GM19023 (cell line): ENCODE data around the gene KLHL28.
A peak's percentile ranks its signal among the peaks of the same experiment; 100 is the strongest.

Experiments used
- ATAC-seq: cut with Tn5 transposase; IDR thresholded peaks from one replicate; pipeline ENCODE4 v1.9.1; 2021; ENCODE audit warnings: mild to moderate bottlenecking, moderate library complexity; ENCODE audit not compliant: unreplicated experiment

KLHL28 gene

GRCh38 chr14:44961151-44961553 is 595 bp downstream of the KLHL28 start:
- peak; percentile 15 for ATAC-seq

- no peak for ATAC-seq
Measured at GRCh38 chr14:44960646-44961045, 1.1 kb downstream of the KLHL28 start.

- ATAC-seq: no peak
Measured at GRCh38 chr14:44960146-44960545, 1.6 kb downstream of the KLHL28 start.

DNA sequence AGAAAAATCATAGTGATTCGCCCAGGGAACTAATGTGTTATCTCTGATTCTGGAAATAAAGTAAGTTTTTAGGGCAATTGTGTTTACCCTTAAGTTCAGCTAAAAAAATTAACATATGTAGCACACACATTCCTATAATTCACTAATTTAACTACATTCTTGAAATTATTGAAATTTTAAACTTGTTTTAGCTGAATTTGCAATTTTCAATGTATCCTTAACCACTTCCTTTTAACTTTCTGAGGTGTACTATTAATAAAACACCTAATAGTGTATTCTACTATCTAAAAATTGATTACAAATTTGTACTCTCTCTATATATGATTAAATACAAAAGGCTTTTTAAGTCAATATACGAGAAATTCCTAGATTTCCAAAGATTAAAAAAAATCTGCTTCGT is 2.2 kb downstream of the KLHL28 start:
- no peak for ATAC-seq

DNA sequence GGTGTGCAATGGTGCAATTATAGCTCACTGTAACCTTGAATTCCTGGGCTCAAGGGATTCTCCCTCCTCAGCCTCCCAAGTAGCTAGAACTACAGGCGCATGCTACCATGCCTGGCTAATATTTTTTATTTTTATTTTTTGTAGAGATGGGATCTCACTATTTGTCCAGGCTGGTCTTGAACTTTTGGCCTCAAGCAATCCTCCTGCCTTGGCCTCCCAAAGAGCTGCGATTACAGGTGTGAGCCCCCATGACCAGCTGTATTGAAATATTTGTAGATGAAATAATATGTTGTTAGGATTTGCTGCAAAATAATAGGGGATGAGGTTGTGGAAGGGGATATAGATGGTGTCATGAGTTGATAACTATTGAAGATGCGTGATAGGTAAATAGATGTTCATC is 4.9 kb downstream of the KLHL28 start:
- no peak for ATAC-seq

- ATAC-seq: no peak
Measured at GRCh38 chr14:44955528-44955927, 6.2 kb downstream of the KLHL28 start.

- ATAC-seq: no peak
Measured at GRCh38 chr14:44954750-44955149, 7.0 kb downstream of the KLHL28 start.

DNA sequence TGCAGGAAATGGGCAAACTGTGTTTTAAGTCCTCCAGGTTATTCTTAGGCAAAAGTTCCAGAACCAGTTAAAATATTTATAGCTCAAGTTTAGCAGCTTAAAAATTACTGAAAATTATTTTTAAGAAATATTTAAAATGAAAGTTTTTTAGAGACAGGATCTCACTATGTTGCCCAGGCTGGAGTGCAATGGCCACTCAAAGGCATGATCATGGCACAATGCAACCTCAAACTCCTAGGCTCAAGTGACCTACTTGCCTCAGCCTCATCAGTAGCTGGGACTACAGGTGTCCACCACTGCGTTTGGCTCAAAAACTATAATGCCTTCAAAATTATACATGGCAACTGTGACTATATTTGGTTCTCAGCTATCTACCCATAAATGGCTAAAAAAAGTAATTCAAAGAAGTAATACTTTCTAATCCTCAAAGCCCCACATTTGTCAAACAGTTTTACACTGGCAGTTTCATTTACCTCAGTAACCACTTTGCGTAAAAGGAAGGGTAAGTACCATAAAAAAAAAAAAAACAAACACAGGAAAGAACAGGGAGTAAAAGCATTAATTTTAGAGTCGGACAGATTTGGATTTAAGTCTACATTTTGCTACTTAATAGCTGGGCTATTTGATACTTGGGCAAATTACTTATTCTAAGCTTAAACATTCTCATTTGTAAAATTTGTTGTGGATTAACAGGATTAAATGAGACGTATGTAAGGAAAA is 9.2 kb downstream of the KLHL28 start:
- ATAC-seq: no peak

GRCh38 chr14:44951051-44951450 is 10.7 kb downstream of the KLHL28 start:
- no peak for ATAC-seq

GRCh38 chr14:44945264-44945663 is 16.5 kb downstream of the KLHL28 start:
- no peak for ATAC-seq

DNA sequence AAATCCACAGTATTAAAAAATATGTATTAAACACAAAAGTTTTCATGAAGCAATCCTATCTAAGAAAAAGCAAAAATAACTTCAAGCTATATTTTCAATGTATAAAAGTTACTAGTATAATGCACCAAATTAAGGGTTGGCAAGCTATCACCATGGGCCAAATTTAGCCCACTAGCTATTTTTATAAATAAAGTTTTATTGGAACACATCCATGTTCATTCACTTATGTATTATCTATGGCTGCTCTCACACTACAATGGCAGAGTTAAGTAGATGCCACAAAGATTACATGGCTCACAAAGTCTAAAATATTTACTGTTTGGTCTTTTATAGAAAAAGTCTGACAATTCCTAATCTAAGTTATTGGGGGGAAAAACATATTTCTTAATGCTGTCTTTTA is 17.6 kb downstream of the KLHL28 start:
- ATAC-seq: no peak

GRCh38 chr14:44942436-44942835 is 19.3 kb downstream of the KLHL28 start:
- ATAC-seq: no peak

DNA sequence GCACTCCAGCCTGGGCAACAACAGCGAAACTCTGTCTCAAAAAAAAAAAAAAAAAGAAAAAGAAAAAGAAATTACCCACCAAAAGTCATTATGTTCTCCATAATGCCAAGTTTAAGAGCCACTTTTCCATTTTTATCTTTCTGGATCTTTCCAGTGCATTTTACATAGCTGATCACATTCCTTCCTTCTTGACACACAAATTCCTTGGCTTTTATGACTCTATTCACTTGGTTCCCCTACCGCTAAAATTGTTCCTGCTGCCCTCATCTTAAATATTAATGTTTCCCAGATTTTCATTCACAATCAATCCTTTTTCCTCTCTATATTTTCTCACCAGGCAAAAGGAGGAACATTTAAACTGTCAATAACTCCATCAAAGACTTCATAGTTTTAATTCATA is 20.2 kb downstream of the KLHL28 start:
- ATAC-seq: no peak

- no peak for ATAC-seq
Measured at GRCh38 chr14:44940944-44941343, 20.8 kb downstream of the KLHL28 start.

DNA sequence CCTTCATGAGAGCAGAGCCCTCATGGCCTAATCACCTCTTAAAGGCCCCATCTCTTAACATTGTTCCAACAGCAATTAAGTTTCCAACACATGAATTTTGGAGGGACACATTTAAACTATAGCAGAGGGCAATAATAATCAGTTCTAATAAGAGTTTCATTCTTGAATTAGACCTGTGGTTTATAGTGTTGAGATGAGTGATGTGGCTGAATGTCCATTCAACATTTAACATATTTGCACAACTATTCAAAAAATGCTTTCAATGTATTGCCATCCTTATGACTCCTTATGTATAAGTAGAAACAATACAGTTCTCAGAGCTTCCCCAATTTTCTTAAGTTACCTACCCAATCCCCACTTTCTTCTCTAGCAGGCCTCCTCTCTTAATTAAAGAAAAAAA is 21.5 kb downstream of the KLHL28 start:
- ATAC-seq: no peak

- ATAC-seq: no peak
Measured at GRCh38 chr14:44937547-44937946, 24.2 kb downstream of the KLHL28 start.

GRCh38 chr14:44935155-44935554 is 26.6 kb downstream of the KLHL28 start:
- no peak for ATAC-seq

GRCh38 chr14:44928793-44929192 is 33.0 kb downstream of the KLHL28 start:
- no peak for ATAC-seq

DNA sequence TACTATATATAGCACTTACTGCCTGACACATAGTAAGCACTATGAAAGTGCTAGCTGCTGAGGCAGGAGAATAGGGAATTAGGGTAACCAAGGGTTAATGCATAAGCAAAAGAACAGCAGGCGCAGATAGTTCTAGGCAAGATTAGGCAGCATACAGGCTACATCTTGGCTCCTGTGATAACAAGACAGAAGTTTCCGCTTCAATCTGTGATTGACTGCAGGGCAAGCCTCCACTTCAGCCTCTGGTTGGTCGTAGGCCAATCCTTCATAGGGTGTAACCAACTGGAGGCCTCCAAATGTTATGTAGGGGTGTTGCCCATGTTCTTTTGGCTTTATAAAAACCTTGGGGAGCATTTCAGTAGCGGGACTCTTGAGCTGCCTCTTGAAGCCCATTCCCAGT is 46.9 kb downstream of the KLHL28 start:
- no peak for ATAC-seq

DNA sequence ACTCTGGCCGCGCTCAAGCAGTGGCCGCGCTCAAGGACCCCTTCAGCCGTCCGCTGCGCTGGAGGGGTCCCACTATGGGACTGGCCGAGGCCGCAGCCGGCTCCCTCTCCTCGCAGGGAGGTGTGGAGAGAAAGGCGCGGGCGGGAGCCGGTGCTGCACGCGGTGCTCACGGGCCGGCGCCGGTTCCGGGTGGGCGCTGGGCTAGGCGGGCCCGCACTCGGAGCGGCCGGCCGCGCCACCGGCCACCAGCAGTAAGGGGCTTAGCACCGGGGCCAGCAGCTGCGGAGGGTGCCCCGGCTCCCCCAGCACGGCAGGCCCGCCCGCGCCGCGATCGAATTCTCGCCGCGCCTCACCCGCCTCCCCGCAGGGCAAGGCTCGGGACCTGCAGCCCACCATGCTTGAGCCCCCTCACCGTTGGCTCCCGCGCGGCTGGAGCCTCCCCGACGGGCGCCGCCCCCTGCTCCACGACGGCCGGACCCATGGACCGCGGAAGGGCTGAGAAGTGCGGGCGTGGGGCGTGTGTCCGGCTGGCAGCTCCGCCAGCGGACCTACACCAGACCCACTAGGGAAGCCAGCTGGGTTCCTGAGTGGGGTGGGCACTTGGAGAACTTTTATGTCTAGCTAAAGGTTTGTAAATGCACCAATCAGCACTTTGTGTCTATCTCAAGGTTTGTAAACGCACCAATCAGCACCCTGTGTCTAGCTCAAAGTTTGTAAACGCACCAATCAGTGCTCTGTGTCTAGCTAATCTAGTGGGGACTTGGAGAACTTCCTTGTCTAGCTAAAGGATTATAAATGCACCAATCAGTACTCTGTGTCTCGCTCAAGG is 49.5 kb downstream of the KLHL28 start:
- no peak for ATAC-seq

- ATAC-seq: no peak
Measured at GRCh38 chr14:44910821-44911220, 50.9 kb downstream of the KLHL28 start.

DNA sequence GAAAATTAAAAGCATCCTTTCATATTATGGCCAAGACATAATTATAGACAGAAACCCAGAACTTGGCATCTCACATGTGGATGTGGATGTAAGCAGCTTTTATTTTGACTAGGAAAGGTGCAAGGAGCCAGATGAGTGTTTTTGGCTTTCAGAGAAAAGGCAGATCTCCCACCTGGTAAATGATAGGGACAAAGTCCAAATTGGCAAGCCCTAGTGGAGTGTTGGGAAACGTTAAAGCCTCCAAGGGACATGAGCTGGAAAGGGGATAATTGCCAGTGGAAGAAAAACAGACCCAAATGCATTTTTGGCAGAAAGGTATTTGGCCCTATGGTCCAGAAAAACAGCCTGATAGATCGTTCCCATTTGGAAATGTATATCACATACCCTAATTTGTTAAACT is 60.1 kb downstream of the KLHL28 start:
- no peak for ATAC-seq
